Stomach (tissue), 9 donors: ENCODE measurements around the gene AGPAT2. TPM values are rescaled to one million over a fixed set of nuclear protein-coding genes. Genes with fewer than 3 reads are reported as not detected.

ENCODE experiments used
- DNase-seq, 2 donors: peaks; one replicate each; pipeline versions ENCODE4 v3.0.0 to v3.0.0-alpha.2; 2013 to 2019
- H3K27ac ChIP-seq, 5 donors: fragments of 200-600 bp in 4 of 5; sonication (generic) in 4 of 5; one replicate each; pipeline ENCODE4 v1.5.1; 2013 to 2019; ENCODE audit warnings: mild to moderate bottlenecking in 1 of 5, moderate library complexity in 1 of 5
- H3K27me3 ChIP-seq, 3 donors: fragments of 200-600 bp; sonication (generic); one replicate each; pipeline ENCODE4 v1.5.1; 2017 to 2019; ENCODE audit warnings: mixed run types in 1 of 3
- H3K36me3 ChIP-seq, 4 donors: fragments of 200-600 bp; sonication (generic); 1 replicate in 3 of 4; 2 replicates in 1 of 4; pipeline ENCODE4 v1.5.1; 2016 to 2019
- H3K4me1 ChIP-seq, 4 donors: fragments of 200-600 bp; sonication (generic); one replicate each; pipeline ENCODE4 v1.5.1; 2016 to 2019
- H3K4me3 ChIP-seq, 4 donors: fragments of 200-600 bp; sonication (generic) in 3 of 4; one replicate each; pipeline ENCODE4 v1.5.1; 2016 to 2019; ENCODE audit warnings: mild to moderate bottlenecking in 1 of 4
- H3K9me3 ChIP-seq, 4 donors: fragments of 200-600 bp; sonication (generic); one replicate each; pipeline ENCODE4 v1.5.1; 2016 to 2019
- CTCF ChIP-seq, 7 experiments: fragments of 450-650 bp in 4 of 7; fragments of 200-600 bp in 3 of 7; sonication (generic) in 3 of 7; IDR thresholded peaks; one replicate each; pipeline ENCODE4 v1.5.1; 2016 to 2019; ENCODE audit warnings: antibody characterized with exemption in 7 of 7, control low read depth in 2 of 7, mild to moderate bottlenecking in 1 of 7
- EP300 ChIP-seq: sonication (generic); formaldehyde crosslinking; IDR thresholded peaks from one replicate; pipeline ENCODE4 v1.6.1; 2017; ENCODE audit warnings: antibody characterized with exemption
- POLR2A ChIP-seq, 4 donors: fragments of 450-650 bp; IDR thresholded peaks; one replicate each; pipeline ENCODE4 v1.6.1; 2016; ENCODE audit warnings: antibody characterized with exemption in 4 of 4, control low read depth in 2 of 4, mild to moderate bottlenecking in 1 of 4, moderate library complexity in 1 of 4
- POLR2AphosphoS5 ChIP-seq, 3 donors: sonication (generic); formaldehyde crosslinking; IDR thresholded peaks; one replicate each; pipeline ENCODE4 v1.6.1; 2016; ENCODE audit warnings: antibody characterized with exemption in 3 of 3
- WGBS, 5 donors: extraction: QIAGEN DNeasy Blood & Tissue Kit in 3 of 5; methylation state at CpG; one replicate each; pipeline versions ENCODE4 v1.1.5 to v1.1.7; 2013 to 2018; 5-methylcytosine and 5-hydroxymethylcytosine counted together
- intact Hi-C: fragments of 100-400 bp; cut with DNase I; formaldehyde crosslinking; loops from one replicate; pipeline ENCODE4 v1.15.1; 2023; ENCODE audit warnings: low total_unique reads
- polyA plus RNA-seq, 3 donors: library from polyadenylated mRNA; stranded (reverse); fragments of 200-250 nt; gene quantifications; one replicate each; pipeline ENCODE4 v1.2.3, GENCODE V29; 2013
- total RNA-seq, 5 donors: library from RNA; depleted of rRNA; stranded (reverse); fragments of >200 nt; gene quantifications; one replicate each; pipeline versions ENCODE4 v1.1.0 to v1.2.3, GENCODE V29; 2014 to 2016
- donor health status: healthy with polysubstance abuse.
- donor health status: Bipolar disorder and iron deficiency.
- donor health status: healthy.

Gene AGPAT2
- total and polyA plus RNA-seq, 8 donors, result 32.7 to 135 (median 72.0) TPM

GRCh38 chr9:136629001-136629878 lies 58.0 kb downstream of the AGPAT2 start:
- no peaks in the 10 kb centered on the region for H3K9me3 ChIP-seq
- H3K27ac ChIP-seq, result no peak overlapping the region
- H3K36me3 ChIP-seq, result no peaks in the 10 kb centered on the region
- TF ChIP-seq POLR2AphosphoS5 (IDR thresholded peaks at IDR 0.05) (no peak), POLR2A (IDR thresholded peaks at IDR 0.05) (no peak), EP300 (no peak), CTCF (IDR thresholded peaks at IDR 0.05) (no peak)
- peaks cover 44 to 74% (median 72%) of the 10 kb centered on the region in 4 donors for H3K4me1 ChIP-seq
- no peak overlapping the region for H3K4me3 ChIP-seq
- intact Hi-C loops, result loop anchor here (10.0 kb wide), 1 partner anchor 84 kb away; the partner anchor contains the start of gene NOTCH1
- WGBS, 5 donors, result 56 to 77% (median 67%) methylated on average over 11 to 22 of the region's 22 CpGs
- H3K27me3 ChIP-seq, result peaks cover 0 to 37% (median 7%) of the 10 kb centered on the region in 3 donors
- peak in 1 of 2 donors; percentile 31 for DNase-seq

- intact Hi-C loops, result loop anchor here (10.0 kb wide), 1 partner anchor 83 kb away; the partner anchor contains the start of gene NOTCH1
These were observed 59.0 kb downstream of the AGPAT2 start for GRCh38 chr9:136628268-136628667.

DNA sequence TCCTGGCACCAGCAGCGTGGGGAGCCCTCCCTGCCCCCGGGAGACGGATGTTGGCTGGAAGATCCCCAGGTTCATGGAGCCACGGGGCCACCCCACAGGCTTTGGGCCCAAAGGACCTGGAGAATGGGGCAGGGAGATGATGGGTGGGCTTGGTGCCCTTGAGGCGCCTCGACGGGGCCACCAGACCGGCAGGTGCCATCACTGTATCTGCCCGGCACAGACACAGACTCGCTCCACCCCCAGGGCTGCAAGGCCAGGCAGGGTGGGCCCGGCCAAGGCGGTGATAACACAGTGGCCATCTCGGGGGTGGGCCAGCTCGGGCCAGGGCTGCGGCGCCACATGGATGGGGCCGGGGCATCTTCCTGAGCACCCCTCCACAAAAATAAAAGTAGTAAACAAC lies 59.6 kb downstream of the AGPAT2 start:
- peak overlapping the region in 2 of 5 donors; percentile 76 to 78 for H3K27ac ChIP-seq
- H3K36me3 ChIP-seq, result no peaks in the 10 kb centered on the region
- H3K4me3 ChIP-seq, result no peak overlapping the region
- H3K27me3 ChIP-seq, result peaks cover 0 to 35% (median 7%) of the 10 kb centered on the region in 3 donors
- intact Hi-C loops, result loop anchor here (10.0 kb wide), 1 partner anchor 83 kb away; the partner anchor contains the start of gene NOTCH1
- DNase-seq, result no peak
- TF ChIP-seq POLR2AphosphoS5 (IDR thresholded peaks at IDR 0.05), result no peak
- no peak for TF ChIP-seq CTCF (IDR thresholded peaks at IDR 0.05)
- no peak for TF ChIP-seq EP300
- TF ChIP-seq POLR2A (IDR thresholded peaks at IDR 0.05), result no peak
- no peaks in the 10 kb centered on the region for H3K9me3 ChIP-seq
- 44 to 77% (median 54%) methylated on average over 13 to 17 of the region's 17 CpGs for WGBS, 5 donors
- H3K4me1 ChIP-seq, result peaks cover 44 to 79% (median 76%) of the 10 kb centered on the region in 4 donors

More at GRCh38 chr9:136628268-136628667, 59.0 kb downstream of the AGPAT2 start:
- H3K27ac ChIP-seq, result no peak overlapping the region
- peak in 1 of 2 donors; percentile 57 for DNase-seq
- H3K4me1 ChIP-seq, result peaks cover 44 to 79% (median 76%) of the 10 kb centered on the region in 4 donors
- no peaks in the 10 kb centered on the region for H3K36me3 ChIP-seq
- no peak overlapping the region for H3K4me3 ChIP-seq
- H3K9me3 ChIP-seq, result no peaks in the 10 kb centered on the region
- peaks cover 0 to 37% (median 7%) of the 10 kb centered on the region in 3 donors for H3K27me3 ChIP-seq
- WGBS, 5 donors, result 28 to 57% (median 45%) methylated on average over 19 to 26 of the region's 26 CpGs
- TF ChIP-seq CTCF (IDR thresholded peaks at IDR 0.05) (no peak), POLR2AphosphoS5 (IDR thresholded peaks at IDR 0.05) (no peak), EP300 (no peak), POLR2A (IDR thresholded peaks at IDR 0.05) (no peak)
